NCI-H146 (cell line): ENCODE measurements around the gene KCNJ10.

ENCODE experiments used
- DNase-seq: peaks from one replicate; lab custom pipeline; 2025; lab: John Stamatoyannopoulos, UW

Gene KCNJ10

GRCh38 chr1:159991513-159991912 lies 78.4 kb downstream of the KCNJ10 start:
- no peak for DNase-seq

- DNase-seq: no peak
Measured at GRCh38 chr1:159990005-159990404, 80.0 kb downstream of the KCNJ10 start.

- no peak for DNase-seq
Measured at GRCh38 chr1:159989581-159989980, 80.4 kb downstream of the KCNJ10 start.

- no peak for DNase-seq
Measured at GRCh38 chr1:159988006-159988405, 82.0 kb downstream of the KCNJ10 start.

- DNase-seq: no peak
Measured at GRCh38 chr1:159987186-159987585, 82.8 kb downstream of the KCNJ10 start.

- no peak for DNase-seq
Measured at GRCh38 chr1:159986531-159986930, 83.4 kb downstream of the KCNJ10 start.

- DNase-seq: no peak
Measured at GRCh38 chr1:159986093-159986492, 83.9 kb downstream of the KCNJ10 start.

GRCh38 chr1:159985473-159985872 lies 84.5 kb downstream of the KCNJ10 start:
- no peak for DNase-seq

GRCh38 chr1:159983681-159984080 lies 86.3 kb downstream of the KCNJ10 start:
- DNase-seq: no peak

GRCh38 chr1:159982280-159982679 lies 87.7 kb downstream of the KCNJ10 start:
- no peak for DNase-seq

GRCh38 chr1:159981351-159982055 lies 88.5 kb downstream of the KCNJ10 start:
- no peak for DNase-seq

- no peak for DNase-seq
Measured at GRCh38 chr1:159980786-159981185, 89.2 kb downstream of the KCNJ10 start.

- DNase-seq: no peak
Measured at GRCh38 chr1:159980076-159980475, 89.9 kb downstream of the KCNJ10 start.

GRCh38 chr1:159979257-159979656 lies 90.7 kb downstream of the KCNJ10 start:
- DNase-seq: no peak

GRCh38 chr1:159978107-159978398 lies 91.9 kb downstream of the KCNJ10 start:
- no peak for DNase-seq

- DNase-seq: no peak
Measured at GRCh38 chr1:159977364-159978106, 92.4 kb downstream of the KCNJ10 start.

- no peak for DNase-seq
Measured at GRCh38 chr1:159974350-159974965, 95.5 kb downstream of the KCNJ10 start.

GRCh38 chr1:159973350-159973940 lies 96.5 kb downstream of the KCNJ10 start:
- DNase-seq: no peak

- DNase-seq: no peak
Measured at GRCh38 chr1:159972443-159973205, 97.3 kb downstream of the KCNJ10 start.

- DNase-seq: no peak
Measured at GRCh38 chr1:159970932-159971342, 99.0 kb downstream of the KCNJ10 start.

GRCh38 chr1:159968901-159969300 lies 101.1 kb downstream of the KCNJ10 start:
- DNase-seq: no peak

- no peak for DNase-seq
Measured at GRCh38 chr1:159965263-159965662, 104.7 kb downstream of the KCNJ10 start.
